22Rv1 (cell line): ENCODE measurements around the gene DMBT1.

Experiments
- H3K27ac ChIP-seq: fragments of 450-650 bp; 2 replicates; pipeline ENCODE4 v1.5.1; 2017
- ZFX ChIP-seq: fragments of 450-650 bp; IDR thresholded peaks from 2 replicates; pipeline ENCODE4 v1.6.1; 2017; ENCODE audit warnings: antibody characterized with exemption, borderline replicate concordance
- TF ChIP-seq, protein P1 (sequence below): fragments of 450-650 bp; IDR thresholded peaks from 2 replicates; pipeline ENCODE4 v1.5.1; 2017; ENCODE audit warnings: mild to moderate bottlenecking

Gene DMBT1

DNA sequence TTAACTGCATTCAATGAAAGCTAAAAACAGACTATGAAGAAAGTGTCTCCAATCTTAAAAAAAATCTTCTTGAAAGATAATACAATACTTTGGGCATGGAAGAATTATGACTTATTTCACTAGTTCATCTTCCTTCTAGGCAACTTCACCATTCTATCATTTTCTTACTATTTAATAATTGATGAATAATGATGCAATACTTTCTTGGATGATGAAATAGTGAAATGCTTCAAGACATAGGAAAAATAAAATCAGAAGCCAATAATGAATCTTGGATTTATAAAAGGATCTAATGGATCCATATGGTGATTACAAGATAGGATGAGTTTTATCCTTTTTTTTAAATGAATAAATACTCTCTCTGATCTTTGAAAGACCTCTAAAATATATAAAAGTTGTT lies 4.4 kb downstream of the DMBT1 start:
- no peak overlapping the region for H3K27ac ChIP-seq
- TF ChIP-seq, protein P1, sequence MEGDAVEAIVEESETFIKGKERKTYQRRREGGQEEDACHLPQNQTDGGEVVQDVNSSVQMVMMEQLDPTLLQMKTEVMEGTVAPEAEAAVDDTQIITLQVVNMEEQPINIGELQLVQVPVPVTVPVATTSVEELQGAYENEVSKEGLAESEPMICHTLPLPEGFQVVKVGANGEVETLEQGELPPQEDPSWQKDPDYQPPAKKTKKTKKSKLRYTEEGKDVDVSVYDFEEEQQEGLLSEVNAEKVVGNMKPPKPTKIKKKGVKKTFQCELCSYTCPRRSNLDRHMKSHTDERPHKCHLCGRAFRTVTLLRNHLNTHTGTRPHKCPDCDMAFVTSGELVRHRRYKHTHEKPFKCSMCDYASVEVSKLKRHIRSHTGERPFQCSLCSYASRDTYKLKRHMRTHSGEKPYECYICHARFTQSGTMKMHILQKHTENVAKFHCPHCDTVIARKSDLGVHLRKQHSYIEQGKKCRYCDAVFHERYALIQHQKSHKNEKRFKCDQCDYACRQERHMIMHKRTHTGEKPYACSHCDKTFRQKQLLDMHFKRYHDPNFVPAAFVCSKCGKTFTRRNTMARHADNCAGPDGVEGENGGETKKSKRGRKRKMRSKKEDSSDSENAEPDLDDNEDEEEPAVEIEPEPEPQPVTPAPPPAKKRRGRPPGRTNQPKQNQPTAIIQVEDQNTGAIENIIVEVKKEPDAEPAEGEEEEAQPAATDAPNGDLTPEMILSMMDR = no peak
- no peak for TF ChIP-seq ZFX

DNA sequence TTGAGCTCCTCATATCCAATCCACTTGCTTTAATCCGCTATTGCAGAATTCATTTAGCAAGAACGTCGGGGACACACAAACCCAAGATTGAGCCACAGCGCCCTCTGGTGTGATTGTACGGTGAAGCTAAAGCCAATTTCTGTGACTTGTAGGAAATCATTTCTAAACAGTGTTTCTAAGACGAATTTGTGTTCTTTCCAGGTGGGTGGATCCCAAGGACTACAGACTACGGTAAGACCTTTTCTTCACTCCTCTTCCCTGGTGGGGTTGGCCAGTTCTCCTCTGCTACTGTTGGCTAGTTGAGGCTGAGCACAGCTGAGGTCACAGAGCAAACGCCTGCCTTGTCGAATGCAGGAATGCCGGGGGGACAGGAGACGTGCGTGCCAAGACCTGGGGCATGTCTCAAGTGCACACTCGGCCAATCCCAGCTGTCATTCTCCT lies 5.2 kb downstream of the DMBT1 start:
- H3K27ac ChIP-seq = no peak overlapping the region
- TF ChIP-seq ZFX = no peak
- TF ChIP-seq, protein P1 = peak; percentile 88

DNA sequence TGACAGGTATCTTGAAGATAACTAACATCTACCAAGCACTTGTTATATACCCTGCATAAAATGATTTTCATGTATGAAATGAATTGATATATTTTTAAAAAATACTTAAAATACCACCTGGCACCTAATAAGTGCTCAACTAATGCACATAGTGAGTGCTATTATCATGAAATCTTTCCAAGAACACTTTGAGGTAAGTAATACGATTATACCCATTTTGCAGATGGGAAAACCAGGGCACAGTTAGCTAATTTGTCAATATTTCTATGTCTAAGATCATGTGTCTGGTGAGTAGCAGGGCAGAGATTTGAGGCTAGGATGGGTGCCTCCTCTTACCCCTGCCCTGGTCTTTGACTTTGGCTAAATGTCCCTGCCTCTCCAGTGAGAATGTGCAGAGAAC lies 6.1 kb downstream of the DMBT1 start:
- no peak for TF ChIP-seq ZFX
- TF ChIP-seq, protein P1 = no peak
- no peak overlapping the region for H3K27ac ChIP-seq

DNA sequence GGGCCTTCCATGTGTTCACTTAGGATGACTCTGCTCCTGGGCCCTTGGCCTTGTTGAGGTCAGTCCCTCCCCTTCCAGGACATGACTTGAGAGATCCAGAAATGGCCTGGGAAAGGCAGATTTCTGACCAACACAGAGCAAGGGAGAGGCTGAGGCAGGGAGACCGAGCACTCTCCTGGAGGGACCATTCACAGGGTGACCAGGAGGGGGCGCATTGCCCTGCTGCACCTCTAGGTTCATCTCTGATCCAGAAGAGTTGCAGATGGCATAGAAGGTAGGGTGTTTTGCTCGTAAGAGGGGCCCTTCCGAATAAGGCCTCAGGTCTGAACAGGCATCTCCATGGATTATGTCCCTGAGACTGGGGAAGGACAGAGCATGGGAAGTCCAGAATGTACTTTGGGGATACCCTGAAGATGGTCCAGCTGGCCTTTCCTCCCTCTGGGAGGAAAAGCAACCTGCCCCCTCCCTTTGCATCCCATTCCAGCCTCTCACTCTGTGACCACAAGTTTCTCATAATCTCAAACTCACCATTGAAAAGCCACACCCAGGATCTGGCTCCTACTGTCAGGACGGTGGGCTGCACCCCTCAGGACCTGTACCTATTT lies 6.6 kb downstream of the DMBT1 start:
- H3K27ac ChIP-seq = no peak overlapping the region
- no peak for TF ChIP-seq ZFX
- TF ChIP-seq, protein P1 = peak; percentile 79

DNA sequence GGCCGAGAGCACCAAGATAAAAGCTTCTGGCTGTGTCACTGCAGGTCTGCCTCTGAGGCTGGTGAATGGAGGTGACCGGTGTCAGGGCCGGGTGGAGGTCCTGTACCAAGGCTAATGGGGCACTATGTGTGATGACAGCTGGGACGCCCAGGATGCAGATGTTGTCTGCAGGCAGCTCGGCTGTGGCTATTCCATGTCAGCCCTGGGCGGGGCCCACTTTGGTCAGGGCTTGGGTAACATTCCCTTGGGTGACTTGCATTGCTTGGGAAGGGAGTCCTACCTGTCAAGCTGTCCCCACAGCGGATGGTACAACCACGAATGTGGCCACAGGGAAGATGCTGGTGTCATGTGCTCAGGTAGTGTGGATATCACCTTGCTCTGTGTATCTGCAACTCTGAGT lies 8.0 kb downstream of the DMBT1 start:
- H3K27ac ChIP-seq = no peak overlapping the region
- TF ChIP-seq, protein P1 = no peak
- TF ChIP-seq ZFX = no peak

DNA sequence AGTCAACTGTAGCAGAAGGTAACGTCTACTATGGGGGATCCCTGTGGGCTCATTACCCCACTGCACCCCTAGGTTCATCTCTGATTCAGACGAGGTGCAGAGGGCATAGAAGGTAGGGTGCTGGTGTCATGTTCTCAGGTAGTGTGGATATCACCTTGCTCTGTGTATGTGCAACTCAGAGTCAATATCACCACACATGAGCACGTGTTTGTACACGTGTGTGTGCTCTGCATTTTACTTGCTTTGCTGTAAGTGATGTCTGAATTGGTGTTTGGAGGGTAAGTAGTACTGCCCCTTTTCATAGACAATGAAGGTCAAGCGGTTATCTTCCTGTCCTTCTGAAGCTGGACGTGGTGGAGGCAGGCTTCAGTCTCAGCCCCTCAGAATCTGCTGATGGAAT lies 10.4 kb downstream of the DMBT1 start:
- H3K27ac ChIP-seq = no peak overlapping the region

DNA sequence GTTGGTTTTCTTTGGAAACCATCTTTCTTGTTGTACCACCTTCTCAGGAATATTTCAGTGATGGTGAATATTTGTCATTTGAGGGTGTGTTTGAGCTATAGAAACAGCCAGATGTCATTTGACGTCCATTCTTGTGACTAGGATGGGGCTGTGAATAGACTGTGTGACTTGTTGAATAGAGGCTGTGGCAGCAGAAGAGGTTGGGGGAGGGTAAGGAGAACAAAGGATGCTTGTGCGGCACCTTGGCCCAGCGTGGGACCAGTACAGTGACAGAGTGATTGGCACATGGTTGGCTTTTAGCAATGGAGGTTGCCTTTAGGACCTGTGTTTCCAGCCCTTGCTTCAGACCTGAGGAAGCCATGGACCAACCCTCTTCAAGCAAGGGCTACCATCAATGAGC lies 11.3 kb downstream of the DMBT1 start:
- no peak overlapping the region for H3K27ac ChIP-seq
- TF ChIP-seq ZFX = no peak
- TF ChIP-seq, protein P1 = no peak

More for the DNA sequence above, 10.4 kb downstream of the DMBT1 start:
- TF ChIP-seq, protein P1 = no peak
- no peak for TF ChIP-seq ZFX
